Measurements from ENCODE around the gene MICAL3. TPM values are rescaled to one million over a fixed set of nuclear protein-coding genes. Genes with fewer than 3 reads are reported as not detected.

MICAL3 gene
- total RNA-seq, 4 donors from 2014 or later, result 45.2 to 56.3 (median 46.3) TPM

GRCh38 chr22:17866127-17866526 lies 158.2 kb downstream of the MICAL3 start:
- TF ChIP-seq POLR2A (IDR thresholded peaks at IDR 0.05) (peak; percentile 43 to 58), EP300 (IDR thresholded peaks at IDR 0.05) (peak; percentile 44 to 94), CTCF (IDR thresholded peaks at IDR 0.05) (no peak)
- peak in 1 of 2 donors; percentile 19 for DNase-seq (ENCODE audit: low spot score in 2 of 2)
- no peaks in the 10 kb centered on the region for H3K27me3 ChIP-seq
- no peaks in the 10 kb centered on the region for H3K9me3 ChIP-seq
- H3K4me3 ChIP-seq, result peak overlapping the region; percentile 18 to 44 (median 27)
- H3K27ac ChIP-seq, result peak overlapping the region; percentile 71 to 98 (median 88)
- H3K4me1 ChIP-seq, result peaks cover 0 to 61% (median 13%) of the 10 kb centered on the region in 4 donors
- peaks cover 0 to 53% (median 0%) of the 10 kb centered on the region in 3 donors for H3K36me3 ChIP-seq
- whole genome bisulfite sequencing, 2 donors, result 44 to 60% methylated on average over 5 of the region's 5 CpGs

- WGBS, 2 donors, result 57 to 68% methylated on average over 21 to 23 of the region's 23 CpGs
- DNase-seq (ENCODE audit: low spot score in 2 of 2), result no peak
- H3K9me3 ChIP-seq, result no peaks in the 10 kb centered on the region
- H3K27ac ChIP-seq, result peak overlapping the region; percentile 71 to 98 (median 88)
- peak overlapping the region; percentile 18 to 44 (median 27) for H3K4me3 ChIP-seq
- no peaks in the 10 kb centered on the region for H3K27me3 ChIP-seq
- TF ChIP-seq POLR2A (IDR thresholded peaks at IDR 0.05) (no peak), CTCF (IDR thresholded peaks at IDR 0.05) (no peak), EP300 (IDR thresholded peaks at IDR 0.05) (peak in 1 of 2 donors; percentile 15)
- H3K4me1 ChIP-seq, result peaks cover 0 to 58% (median 16%) of the 10 kb centered on the region in 4 donors
- H3K36me3 ChIP-seq, result peaks cover 0 to 46% (median 0%) of the 10 kb centered on the region in 3 donors
Measured at GRCh38 chr22:17865183-17866055, 158.9 kb downstream of the MICAL3 start.

- Histone ChIP-seq H3K27ac (peak overlapping the region; percentile 71 to 98 (median 88)), H3K9me3 (no peaks in the 10 kb centered on the region), H3K27me3 (no peaks in the 10 kb centered on the region), H3K36me3 (peaks cover 0 to 45% (median 3%) of the 10 kb centered on the region in 3 donors), H3K4me1 (peaks cover 0 to 54% (median 20%) of the 10 kb centered on the region in 4 donors), H3K4me3 (peak overlapping the region; percentile 18 to 44 (median 27))
- no peak for DNase-seq (ENCODE audit: low spot score in 2 of 2)
- TF ChIP-seq EP300 (IDR thresholded peaks at IDR 0.05), result no peak
- no peak for TF ChIP-seq POLR2A (IDR thresholded peaks at IDR 0.05)
- WGBS, 2 donors, result 72 to 89% methylated on average over 22 to 26 of the region's 27 CpGs
Measured at GRCh38 chr22:17864398-17865182, 159.8 kb downstream of the MICAL3 start.

GRCh38 chr22:17862646-17863181 lies 161.6 kb downstream of the MICAL3 start:
- Histone ChIP-seq H3K9me3 (no peaks in the 10 kb centered on the region), H3K27ac (peak overlapping the region in 3 of 4 donors; percentile 54 to 98 (median 94)), H3K27me3 (no peaks in the 10 kb centered on the region), H3K36me3 (peaks cover 0 to 36% (median 3%) of the 10 kb centered on the region in 3 donors), H3K4me1 (peaks cover 0 to 53% (median 20%) of the 10 kb centered on the region in 4 donors), H3K4me3 (no peak overlapping the region)
- TF ChIP-seq CTCF (IDR thresholded peaks at IDR 0.05), result no peak
- TF ChIP-seq POLR2A (IDR thresholded peaks at IDR 0.05), result no peak
- no peak for TF ChIP-seq EP300 (IDR thresholded peaks at IDR 0.05)
- 65 to 72% methylated on average over 9 of the region's 9 CpGs for WGBS, 2 donors
- DNase-seq (ENCODE audit: low spot score in 2 of 2), result no peak

GRCh38 chr22:17861909-17862308 lies 162.5 kb downstream of the MICAL3 start:
- no peaks in the 10 kb centered on the region for H3K9me3 ChIP-seq
- no peak overlapping the region for H3K4me3 ChIP-seq
- peak overlapping the region; percentile 37 to 98 (median 74) for H3K27ac ChIP-seq
- WGBS, 2 donors, result 36 to 56% methylated on average over 5 of the region's 5 CpGs
- TF ChIP-seq EP300 (IDR thresholded peaks at IDR 0.05) (no peak), CTCF (IDR thresholded peaks at IDR 0.05) (no peak)
- H3K36me3 ChIP-seq, result peaks cover 0 to 42% (median 3%) of the 10 kb centered on the region in 3 donors
- no peaks in the 10 kb centered on the region for H3K27me3 ChIP-seq
- peaks cover 0 to 51% (median 18%) of the 10 kb centered on the region in 4 donors for H3K4me1 ChIP-seq
- no peak for DNase-seq (ENCODE audit: low spot score in 2 of 2)

All from tibial nerve (tissue), 4 donors.